Measurements from ENCODE around the gene PSMD5. TPM values are rescaled to one million over a fixed set of nuclear protein-coding genes. Genes with fewer than 3 reads are reported as not detected.
A peak's percentile ranks its signal among the peaks of the same experiment; 100 is the strongest.

The PSMD5 gene
- total RNA-seq, 4 donors from 2014 or later, result 30.7 to 47.7 (median 33.0) TPM

- no peaks in the 10 kb centered on the region for H3K9me3 ChIP-seq
These were observed 47.0 kb upstream of the PSMD5 start for GRCh38 chr9:120889606-120890271.

DNA sequence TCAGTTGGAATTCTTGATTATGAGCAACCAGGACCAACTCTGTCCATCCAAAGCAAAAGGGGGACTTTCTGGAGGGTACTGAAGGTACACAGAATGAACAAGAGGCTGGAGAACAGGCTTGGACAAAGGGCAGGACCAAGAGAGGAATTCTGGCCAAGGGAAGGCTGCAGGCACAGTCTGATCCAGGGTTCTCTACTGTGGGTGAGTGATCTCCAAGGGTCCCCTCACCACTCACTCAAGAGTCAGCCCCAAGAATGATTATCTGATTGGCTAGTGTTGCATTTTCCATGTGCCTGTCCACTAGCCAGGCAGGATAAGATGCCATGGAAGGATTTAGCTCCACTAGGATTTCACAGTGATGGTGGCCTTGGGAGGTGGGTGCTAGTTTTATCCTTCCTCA lies 45.9 kb upstream of the PSMD5 start:
- Histone ChIP-seq H3K9me3 (no peaks in the 10 kb centered on the region), H3K4me3 (no peak overlapping the region), H3K27ac (no peak overlapping the region), H3K36me3 (no peaks in the 10 kb centered on the region), H3K4me1 (peaks cover 8% of the 10 kb centered on the region), H3K27me3 (no peaks in the 10 kb centered on the region)
- TF ChIP-seq POLR2AphosphoS5 (IDR thresholded peaks at IDR 0.05) (no peak), EP300 (IDR thresholded peaks at IDR 0.05) (no peak), CTCF (IDR thresholded peaks at IDR 0.05) (no peak), POLR2A (IDR thresholded peaks at IDR 0.05) (no peak)
- DNase-seq (ENCODE audit: low spot score in 2 of 2), result no peak

More at GRCh38 chr9:120889606-120890271, 47.0 kb upstream of the PSMD5 start:
- H3K4me3 ChIP-seq, result no peak overlapping the region
- 88% methylated on average over 1 of the region's 1 CpG for WGBS
- peaks cover 19% of the 10 kb centered on the region for H3K4me1 ChIP-seq
- H3K36me3 ChIP-seq, result no peaks in the 10 kb centered on the region
- peak overlapping the region; percentile 4 for H3K27ac ChIP-seq
- no peaks in the 10 kb centered on the region for H3K27me3 ChIP-seq
- DNase-seq (ENCODE audit: low spot score in 2 of 2), result no peak
- no peak for TF ChIP-seq EP300 (IDR thresholded peaks at IDR 0.05)
- no peak for TF ChIP-seq CTCF (IDR thresholded peaks at IDR 0.05)
- TF ChIP-seq POLR2AphosphoS5 (IDR thresholded peaks at IDR 0.05), result no peak
- no peak for TF ChIP-seq POLR2A (IDR thresholded peaks at IDR 0.05)

DNA sequence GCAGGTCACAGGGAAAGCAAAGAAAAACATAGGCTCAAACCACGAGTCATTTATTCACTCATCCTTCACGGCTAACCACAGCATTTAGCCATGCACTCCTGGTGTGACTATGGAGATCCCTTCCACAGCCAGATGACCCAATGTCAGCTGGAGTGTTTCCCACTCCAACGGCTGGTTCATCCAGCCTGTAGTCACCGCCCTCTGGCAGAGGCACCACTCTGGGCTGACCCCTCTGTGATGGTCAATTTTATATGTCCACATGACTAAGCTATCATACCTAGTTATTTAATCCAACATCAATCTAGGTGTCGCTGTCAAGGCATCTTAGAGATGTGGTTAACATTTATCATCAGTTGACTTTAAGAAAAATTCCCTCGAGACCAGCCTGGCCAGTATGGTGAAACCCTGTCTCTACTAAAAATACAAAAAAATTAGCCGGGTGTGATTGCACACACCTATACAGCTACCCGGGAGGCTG lies 43.8 kb upstream of the PSMD5 start:
- 73% methylated on average over 8 of the region's 8 CpGs for WGBS
- H3K36me3 ChIP-seq, result no peaks in the 10 kb centered on the region
- no peak overlapping the region for H3K4me3 ChIP-seq
- no peaks in the 10 kb centered on the region for H3K9me3 ChIP-seq
- H3K4me1 ChIP-seq, result peaks cover 7% of the 10 kb centered on the region
- no peaks in the 10 kb centered on the region for H3K27me3 ChIP-seq
- no peak overlapping the region for H3K27ac ChIP-seq
- TF ChIP-seq POLR2A (IDR thresholded peaks at IDR 0.05), result no peak
- TF ChIP-seq EP300 (IDR thresholded peaks at IDR 0.05), result no peak
- no peak for TF ChIP-seq CTCF (IDR thresholded peaks at IDR 0.05)
- no peak for TF ChIP-seq POLR2AphosphoS5 (IDR thresholded peaks at IDR 0.05)
- DNase-seq (ENCODE audit: low spot score in 2 of 2), result no peak

- no peak overlapping the region for H3K4me3 ChIP-seq
- H3K27me3 ChIP-seq, result no peaks in the 10 kb centered on the region
- H3K27ac ChIP-seq, result no peak overlapping the region
- WGBS, result 32% methylated on average over 4 of the region's 5 CpGs
- TF ChIP-seq POLR2A (IDR thresholded peaks at IDR 0.05) (no peak), EP300 (IDR thresholded peaks at IDR 0.05) (no peak), CTCF (IDR thresholded peaks at IDR 0.05) (no peak), POLR2AphosphoS5 (IDR thresholded peaks at IDR 0.05) (no peak)
- no peaks in the 10 kb centered on the region for H3K9me3 ChIP-seq
- peaks cover 7% of the 10 kb centered on the region for H3K4me1 ChIP-seq
- no peak for DNase-seq (ENCODE audit: low spot score in 2 of 2)
- no peaks in the 10 kb centered on the region for H3K36me3 ChIP-seq
These were observed 43.2 kb upstream of the PSMD5 start for GRCh38 chr9:120885958-120886357.

- WGBS, result 51% methylated on average over 3 of the region's 3 CpGs
- Histone ChIP-seq H3K36me3 (no peaks in the 10 kb centered on the region), H3K4me1 (peaks cover 7% of the 10 kb centered on the region), H3K4me3 (no peak overlapping the region), H3K9me3 (no peaks in the 10 kb centered on the region), H3K27ac (no peak overlapping the region), H3K27me3 (no peaks in the 10 kb centered on the region)
- no peak for DNase-seq (ENCODE audit: low spot score in 2 of 2)
- no peak for TF ChIP-seq CTCF (IDR thresholded peaks at IDR 0.05)
- TF ChIP-seq POLR2AphosphoS5 (IDR thresholded peaks at IDR 0.05), result no peak
- no peak for TF ChIP-seq EP300 (IDR thresholded peaks at IDR 0.05)
- no peak for TF ChIP-seq POLR2A (IDR thresholded peaks at IDR 0.05)
These were observed 42.7 kb upstream of the PSMD5 start for GRCh38 chr9:120885457-120885856.

Data from suprapubic skin (tissue), 4 donors.